ENCODE measurements around the gene ISG20L2.
"Not testable (repeated sequence)": the region's sequence is repeated elsewhere in the genome, so short reads cannot be mapped to it uniquely, and the experiment has no call there.

ISG20L2 gene
- total RNA-seq = 38.0 to 46.1 reads per million in 2 experiments

DNA sequence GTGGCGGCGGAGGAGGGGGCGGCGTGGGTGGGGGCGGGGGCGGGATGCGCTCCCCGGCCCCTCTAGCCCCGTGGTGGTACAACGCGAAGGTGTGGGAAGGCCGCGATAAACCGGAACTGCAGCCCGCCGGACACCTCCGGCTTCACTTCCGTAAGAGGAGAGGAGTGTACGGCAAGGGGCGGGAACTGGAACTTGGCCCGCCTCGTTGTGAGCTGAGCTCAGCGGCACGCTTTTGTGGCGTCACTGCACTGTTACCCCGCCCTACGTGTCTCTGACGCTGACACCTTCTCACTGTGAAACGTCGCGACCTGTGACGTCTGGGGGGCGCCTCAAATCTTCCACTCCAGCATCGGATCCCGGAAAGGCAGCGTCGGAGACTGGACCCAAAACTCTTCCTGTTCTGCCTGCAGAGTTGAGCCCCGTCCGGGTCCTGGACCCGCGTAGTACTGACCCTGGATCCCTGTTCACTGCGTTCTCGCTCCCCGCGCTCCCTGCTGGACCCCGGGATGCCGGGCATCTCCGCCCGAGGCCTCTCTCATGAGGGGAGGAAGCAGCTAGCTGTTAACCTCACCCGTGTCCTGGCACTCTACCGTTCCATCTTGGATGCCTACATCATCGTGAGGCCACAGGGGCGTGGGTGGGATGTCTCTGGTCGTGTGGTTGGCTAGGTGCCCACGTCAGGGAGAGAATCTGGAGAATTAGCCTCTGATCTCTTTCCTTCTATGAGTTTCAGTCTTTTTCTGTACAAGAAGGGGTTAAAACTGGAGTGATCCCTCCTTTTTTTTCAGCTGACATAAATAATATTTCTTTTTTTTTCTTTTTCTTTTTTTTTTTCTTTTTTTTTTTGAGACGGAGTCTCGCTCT is at the start of gene ISG20L2:
Gene ISG20L2 (minus strand): TSS at position 168 of the 864 bp plus-strand sequence. CDS start 1,114 bp downstream, outside the sequence.
- DNase-seq (ENCODE audit: low read depth) = peak; percentile 96

- DNase-seq (ENCODE audit: low read depth) = no peak
Measured at GRCh38 chr1:156777573-156777972, 49.0 kb upstream of the ISG20L2 start.

GRCh38 chr1:156776942-156777341 is 48.4 kb upstream of the ISG20L2 start:
- no peak for DNase-seq (ENCODE audit: low read depth)

- no peak for DNase-seq (ENCODE audit: low read depth)
Measured at GRCh38 chr1:156775799-156776198, 47.2 kb upstream of the ISG20L2 start.

GRCh38 chr1:156773607-156774006 is 45.0 kb upstream of the ISG20L2 start:
- DNase-seq (ENCODE audit: low read depth) = no peak

GRCh38 chr1:156772728-156773497 is 44.3 kb upstream of the ISG20L2 start:
- no peak for DNase-seq (ENCODE audit: low read depth)

DNA sequence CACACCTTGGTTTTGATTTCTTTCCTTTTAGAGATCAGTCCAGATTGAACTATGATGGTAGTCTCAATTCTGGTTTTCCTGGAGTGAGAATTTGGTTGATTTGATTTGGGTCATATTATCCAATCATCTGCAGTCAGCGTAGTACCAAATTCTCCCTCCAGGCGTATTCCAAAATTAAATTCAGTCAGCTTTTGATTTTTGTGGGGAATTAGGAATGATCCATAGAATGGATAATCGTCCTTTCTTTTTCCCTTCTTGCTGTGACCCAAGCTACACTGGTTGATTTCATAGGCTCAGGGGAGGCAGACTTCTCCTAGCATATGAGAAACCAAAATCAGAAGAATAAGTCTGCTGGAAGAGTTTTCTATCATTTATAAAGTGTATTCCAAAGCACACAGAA is 43.7 kb upstream of the ISG20L2 start:
- no peak for DNase-seq (ENCODE audit: low read depth)

DNA sequence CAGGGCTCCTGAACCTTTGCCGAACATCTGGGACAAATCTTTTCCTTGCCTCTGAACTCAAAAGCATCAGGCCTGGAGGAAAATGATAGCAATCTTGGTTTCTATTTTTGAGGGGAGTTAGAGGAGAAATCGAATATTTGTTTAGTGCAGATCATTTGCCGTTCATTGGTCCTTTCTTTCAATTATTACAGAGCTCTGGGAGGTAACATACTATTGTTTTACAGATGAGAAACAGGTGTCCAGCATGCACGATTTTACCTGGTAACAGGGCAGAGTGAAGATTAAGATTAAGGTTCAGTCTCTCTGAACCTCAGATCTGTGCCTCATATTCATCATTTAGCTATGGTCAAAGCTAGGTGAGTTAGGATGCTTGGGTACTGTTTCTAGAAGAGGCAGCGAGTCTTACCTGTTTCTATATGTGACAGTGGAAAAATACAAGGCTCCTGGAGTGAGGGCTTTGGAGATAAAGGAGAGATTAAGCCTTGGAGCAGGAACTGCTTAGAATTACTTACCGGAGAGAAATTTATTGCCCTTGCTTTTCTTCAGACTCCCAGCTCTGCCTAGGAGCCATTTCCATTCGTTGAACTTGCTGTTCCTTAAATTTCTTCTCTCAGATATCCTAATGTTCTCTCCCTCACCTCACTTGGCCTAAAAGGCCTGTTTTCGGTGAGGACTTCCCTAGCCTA is 40.2 kb upstream of the ISG20L2 start:
- DNase-seq (ENCODE audit: low read depth) = no peak

DNA sequence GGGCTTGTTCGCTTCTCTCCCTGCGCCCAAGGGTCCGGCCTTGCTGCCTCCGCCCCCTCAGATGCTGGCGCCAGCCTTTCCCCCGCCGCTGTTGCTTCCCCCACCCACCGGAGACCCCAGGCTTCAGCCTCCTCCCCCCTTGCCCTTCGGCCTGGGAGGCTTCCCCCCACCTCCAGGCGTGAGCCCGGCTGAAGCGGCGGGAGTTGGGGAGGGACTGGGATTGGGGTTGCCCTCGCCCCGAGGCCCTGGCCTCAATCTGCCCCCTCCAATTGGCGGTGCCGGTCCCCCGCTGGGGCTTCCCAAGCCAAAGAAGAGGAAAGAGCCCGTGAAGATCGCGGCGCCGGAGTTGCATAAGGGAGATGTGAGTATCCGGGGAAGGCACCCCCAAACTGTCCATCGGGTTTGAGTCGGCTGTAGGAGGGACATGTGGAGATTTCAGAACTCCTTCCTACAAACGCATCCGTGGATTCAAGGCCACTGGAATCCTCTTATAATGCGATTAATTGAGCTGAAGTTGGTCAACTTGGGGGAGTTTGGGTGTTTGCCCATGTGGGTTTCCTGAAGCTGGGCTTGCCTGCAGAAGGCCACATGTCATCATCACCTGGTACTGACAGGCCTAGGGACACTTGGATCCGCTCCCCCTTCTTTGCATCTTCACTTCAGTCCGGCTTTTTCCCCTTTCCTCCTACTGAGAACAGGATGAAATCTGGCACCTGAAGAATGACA is 39.5 kb upstream of the ISG20L2 start:
- peak; percentile 15 for DNase-seq (ENCODE audit: low read depth)

GRCh38 chr1:156767101-156767878 is 38.7 kb upstream of the ISG20L2 start, which contains the start of gene PRCC:
TSS of gene PRCC (plus strand) at chr1:156767535. CDS start at chr1:156767772, 237 bp downstream.
- peak; percentile 97 for DNase-seq (ENCODE audit: low read depth)

DNA sequence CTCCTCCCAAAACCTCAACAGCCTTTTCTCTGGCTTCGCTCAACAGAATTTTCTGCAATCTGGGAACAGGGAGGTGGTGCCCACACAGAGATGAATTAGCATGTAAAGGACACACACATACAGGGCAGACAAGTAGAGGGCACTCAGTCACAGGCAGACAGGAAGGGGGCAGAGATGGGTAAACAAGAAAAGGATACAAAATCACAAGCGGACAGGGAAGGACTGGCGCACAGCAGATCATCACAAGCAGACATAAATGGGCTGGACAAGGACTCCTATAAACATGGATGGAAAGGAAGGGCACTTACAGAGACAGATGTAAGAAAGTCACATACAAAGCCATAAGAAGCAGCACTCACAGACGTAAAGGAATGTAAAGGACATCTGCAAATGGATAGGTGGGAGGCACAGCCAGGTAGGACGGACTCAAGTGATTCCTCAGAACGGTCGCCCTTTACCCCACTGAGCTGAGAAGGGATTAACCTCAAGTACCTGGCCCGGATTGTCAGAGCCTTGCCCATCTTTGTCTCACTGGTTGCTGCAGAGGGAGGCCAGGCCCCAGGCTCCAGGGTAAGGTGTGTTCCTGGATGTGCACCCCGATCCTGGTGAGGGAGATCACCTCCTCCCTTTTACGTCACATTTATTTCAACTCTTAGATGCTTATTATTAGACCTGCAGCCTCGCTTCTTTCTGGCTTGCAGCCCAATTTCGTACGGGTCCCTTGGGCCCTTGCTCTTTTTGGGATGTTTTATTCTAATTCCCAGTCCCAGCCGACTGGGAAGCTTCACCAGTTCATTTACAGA is 37.9 kb upstream of the ISG20L2 start:
- DNase-seq (ENCODE audit: low read depth) = no peak

DNA sequence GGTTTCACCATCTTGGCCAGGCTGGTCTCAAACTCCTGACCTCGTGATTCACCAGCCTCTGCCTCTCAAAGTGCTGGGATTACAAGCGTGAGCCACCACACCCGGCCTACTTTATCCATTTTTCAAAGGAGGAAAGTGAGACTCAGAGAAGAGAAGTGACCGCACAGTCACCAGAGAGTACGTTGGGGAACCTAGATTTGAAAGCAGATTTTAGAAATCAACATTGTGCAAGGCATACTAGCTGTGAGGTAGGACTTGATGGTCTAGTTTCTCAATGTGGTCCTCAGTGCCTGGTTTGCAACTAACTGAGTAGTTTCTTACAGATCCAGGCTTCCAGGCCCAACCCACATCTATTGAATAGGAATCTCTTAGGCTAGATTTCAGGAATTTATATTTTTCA is 37.1 kb upstream of the ISG20L2 start:
- DNase-seq (ENCODE audit: low read depth) = no peak

- not testable (repeated sequence) for DNase-seq (ENCODE audit: low read depth)
Measured at GRCh38 chr1:156765136-156765535, 36.6 kb upstream of the ISG20L2 start.

GRCh38 chr1:156760796-156761104 is 32.2 kb upstream of the ISG20L2 start:
- no peak for DNase-seq (ENCODE audit: low read depth)

- no peak for DNase-seq (ENCODE audit: low read depth)
Measured at GRCh38 chr1:156760092-156760795, 31.7 kb upstream of the ISG20L2 start.

DNA sequence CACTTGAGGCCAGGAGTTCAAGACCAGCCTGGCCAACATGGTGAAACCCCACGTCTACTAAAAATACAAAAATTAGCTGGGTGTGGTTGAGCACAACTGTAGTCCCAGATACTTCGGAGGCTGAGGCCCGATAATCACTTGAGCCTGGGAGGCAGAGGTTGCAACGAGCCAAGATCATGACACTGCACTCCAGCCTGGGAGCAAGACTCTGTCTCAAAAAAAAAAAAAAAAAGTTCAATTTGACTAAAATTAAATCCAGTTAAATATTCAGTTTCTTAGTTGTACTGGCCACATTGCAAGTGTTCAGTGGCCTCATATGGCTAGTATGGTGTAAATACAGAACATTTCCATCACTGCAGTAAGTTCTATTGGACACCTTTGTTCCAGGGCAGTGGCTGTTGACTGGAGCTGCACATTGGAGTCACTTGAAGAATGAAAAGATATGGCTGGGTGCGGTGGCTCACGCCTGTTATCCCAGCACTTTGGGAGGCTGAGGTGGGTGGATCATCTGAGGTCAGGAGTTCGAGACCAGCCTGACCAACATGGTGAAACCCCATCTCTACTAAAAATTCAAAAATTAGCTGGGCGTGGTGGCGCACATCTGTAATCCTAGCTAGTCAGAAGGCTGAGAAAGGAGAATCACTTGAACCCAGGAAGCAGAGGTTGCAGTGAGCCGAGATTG is 29.1 kb upstream of the ISG20L2 start:
- not testable (repeated sequence) for DNase-seq (ENCODE audit: low read depth)

DNA sequence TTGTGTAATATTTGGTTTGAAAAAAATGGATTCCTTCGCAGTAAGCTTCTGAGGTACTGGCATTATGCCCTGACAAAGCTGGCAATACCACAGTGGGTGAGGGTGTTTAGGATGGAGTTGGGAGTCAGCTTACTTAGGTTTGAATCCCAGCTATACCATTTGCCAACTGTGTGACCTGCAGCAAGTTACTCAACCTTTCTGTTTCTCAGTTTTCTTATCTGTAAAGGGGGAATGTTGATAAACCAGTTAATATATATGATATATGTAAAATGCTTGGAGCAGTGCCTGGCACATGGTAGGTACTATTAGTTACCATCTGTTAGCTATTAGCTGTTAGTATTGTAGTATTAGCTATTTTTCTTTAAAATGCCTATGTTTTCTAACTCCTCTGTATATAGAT is 27.8 kb upstream of the ISG20L2 start:
- no peak for DNase-seq (ENCODE audit: low read depth)

DNA sequence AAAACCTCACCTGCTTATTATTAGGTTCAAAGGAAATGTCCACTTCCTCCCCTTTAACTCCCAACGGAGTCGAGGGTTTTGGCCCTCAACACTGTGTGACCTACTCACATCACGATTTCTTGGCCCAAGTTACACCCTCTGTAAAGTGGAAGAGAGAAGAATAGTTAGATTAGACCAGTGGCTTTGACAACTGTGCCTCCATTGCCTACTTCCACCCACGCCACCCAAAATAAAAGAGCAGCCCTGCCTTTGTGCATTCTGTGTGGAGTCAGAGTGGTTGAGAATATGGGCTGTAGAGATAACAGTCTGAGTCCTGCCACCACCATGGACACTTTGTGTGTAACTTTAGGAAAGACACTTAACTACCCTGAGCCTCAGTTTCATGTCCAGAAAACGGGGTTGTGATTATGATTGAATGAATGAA is 27.0 kb upstream of the ISG20L2 start:
- DNase-seq (ENCODE audit: low read depth) = no peak

- DNase-seq (ENCODE audit: low read depth) = no peak
Measured at GRCh38 chr1:156754219-156754618, 25.7 kb upstream of the ISG20L2 start.
